ENCODE data around the gene ACACB.

The ACACB gene

DNA sequence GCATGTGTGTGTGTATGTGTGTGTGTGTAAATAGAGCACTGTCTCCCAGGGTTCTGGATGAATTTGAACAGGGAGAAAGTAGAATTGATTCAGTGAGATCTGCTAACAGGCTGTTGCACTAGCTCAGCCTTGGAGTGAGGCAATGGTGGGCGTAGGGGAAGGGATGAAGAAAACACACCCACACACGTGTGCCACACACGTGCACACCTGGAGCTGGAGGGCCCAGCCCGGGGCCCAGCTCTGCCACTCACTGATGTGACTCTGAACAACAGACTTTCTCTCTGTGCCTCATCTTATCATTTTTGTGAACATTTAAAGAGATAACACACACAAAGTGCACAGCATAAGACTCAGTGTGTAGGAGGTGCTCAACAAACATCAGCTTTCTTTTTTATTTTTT is 4.2 kb downstream of the ACACB start:
- no peak overlapping the region for H3K4me3 Mint-ChIP-seq

GRCh38 chr12:109121346-109121880 is 5.0 kb downstream of the ACACB start:
- Mint-ChIP-seq H3K27ac (no peak overlapping the region), H3K4me1 (peaks cover 10% of the 10 kb centered on the region), H3K36me3 (ENCODE audit: low read depth) (no peaks in the 10 kb centered on the region), H3K27me3 (ENCODE audit: low read depth, poor library complexity) (peaks cover 6% of the 10 kb centered on the region), H3K9me3 (no peaks in the 10 kb centered on the region), H3K4me3 (no peak overlapping the region)
- no peak for DNase-seq
- TF ChIP-seq, protein P1, sequence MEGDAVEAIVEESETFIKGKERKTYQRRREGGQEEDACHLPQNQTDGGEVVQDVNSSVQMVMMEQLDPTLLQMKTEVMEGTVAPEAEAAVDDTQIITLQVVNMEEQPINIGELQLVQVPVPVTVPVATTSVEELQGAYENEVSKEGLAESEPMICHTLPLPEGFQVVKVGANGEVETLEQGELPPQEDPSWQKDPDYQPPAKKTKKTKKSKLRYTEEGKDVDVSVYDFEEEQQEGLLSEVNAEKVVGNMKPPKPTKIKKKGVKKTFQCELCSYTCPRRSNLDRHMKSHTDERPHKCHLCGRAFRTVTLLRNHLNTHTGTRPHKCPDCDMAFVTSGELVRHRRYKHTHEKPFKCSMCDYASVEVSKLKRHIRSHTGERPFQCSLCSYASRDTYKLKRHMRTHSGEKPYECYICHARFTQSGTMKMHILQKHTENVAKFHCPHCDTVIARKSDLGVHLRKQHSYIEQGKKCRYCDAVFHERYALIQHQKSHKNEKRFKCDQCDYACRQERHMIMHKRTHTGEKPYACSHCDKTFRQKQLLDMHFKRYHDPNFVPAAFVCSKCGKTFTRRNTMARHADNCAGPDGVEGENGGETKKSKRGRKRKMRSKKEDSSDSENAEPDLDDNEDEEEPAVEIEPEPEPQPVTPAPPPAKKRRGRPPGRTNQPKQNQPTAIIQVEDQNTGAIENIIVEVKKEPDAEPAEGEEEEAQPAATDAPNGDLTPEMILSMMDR (IDR thresholded peaks at IDR 0.05), result no peak

More for the DNA sequence above, 4.2 kb downstream of the ACACB start:
- no peak for DNase-seq
- TF ChIP-seq, protein P1 (IDR thresholded peaks at IDR 0.05), result no peak
- peaks cover 6% of the 10 kb centered on the region for H3K27me3 Mint-ChIP-seq (ENCODE audit: low read depth, poor library complexity)
- no peaks in the 10 kb centered on the region for H3K9me3 Mint-ChIP-seq
- H3K4me1 Mint-ChIP-seq, result peaks cover 18% of the 10 kb centered on the region
- no peak overlapping the region for H3K27ac Mint-ChIP-seq
- H3K36me3 Mint-ChIP-seq (ENCODE audit: low read depth), result no peaks in the 10 kb centered on the region

GRCh38 chr12:109124878-109125648 is 8.7 kb downstream of the ACACB start:
- Mint-ChIP-seq H3K27me3 (ENCODE audit: low read depth, poor library complexity) (peaks cover 12% of the 10 kb centered on the region), H3K27ac (peak overlapping the region; percentile 2), H3K4me3 (no peak overlapping the region), H3K36me3 (ENCODE audit: low read depth) (no peaks in the 10 kb centered on the region), H3K9me3 (no peaks in the 10 kb centered on the region), H3K4me1 (peaks cover 6% of the 10 kb centered on the region)
- TF ChIP-seq, protein P1 (IDR thresholded peaks at IDR 0.05), result no peak
- DNase-seq, result no peak

DNA sequence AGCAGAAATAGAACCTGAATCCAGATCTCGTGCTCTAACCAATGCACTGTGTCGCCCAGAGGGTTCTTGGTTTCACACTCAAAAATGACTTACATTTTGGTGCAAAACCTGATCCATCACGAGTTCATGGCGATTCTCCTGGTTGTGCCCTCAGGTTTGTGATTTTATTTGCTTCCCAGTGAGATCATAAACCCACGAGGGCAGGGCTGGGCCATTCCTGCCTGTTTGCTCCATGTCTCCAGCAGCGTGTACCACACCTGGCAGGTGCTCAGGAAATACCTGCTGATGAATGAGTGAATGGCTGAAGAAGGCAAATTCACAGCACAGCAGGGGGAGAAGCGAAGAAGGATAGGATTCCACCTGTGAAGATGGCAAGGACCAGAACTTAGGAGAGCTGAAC is 9.4 kb downstream of the ACACB start:
- H3K36me3 Mint-ChIP-seq (ENCODE audit: low read depth), result no peaks in the 10 kb centered on the region
- peaks cover 13% of the 10 kb centered on the region for H3K4me1 Mint-ChIP-seq
- H3K4me3 Mint-ChIP-seq, result no peak overlapping the region
- H3K9me3 Mint-ChIP-seq, result no peaks in the 10 kb centered on the region
- H3K27ac Mint-ChIP-seq, result no peak overlapping the region
- H3K27me3 Mint-ChIP-seq (ENCODE audit: low read depth, poor library complexity), result peaks cover 10% of the 10 kb centered on the region
- TF ChIP-seq, protein P1 (IDR thresholded peaks at IDR 0.05), result no peak
- DNase-seq, result no peak

GRCh38 chr12:109126784-109127183 is 10.4 kb downstream of the ACACB start:
- H3K36me3 Mint-ChIP-seq (ENCODE audit: low read depth), result no peaks in the 10 kb centered on the region
- H3K4me1 Mint-ChIP-seq, result peaks cover 23% of the 10 kb centered on the region
- TF ChIP-seq, protein P1 (IDR thresholded peaks at IDR 0.05), result no peak
- no peak overlapping the region for H3K4me3 Mint-ChIP-seq
- H3K9me3 Mint-ChIP-seq, result no peaks in the 10 kb centered on the region
- H3K27ac Mint-ChIP-seq, result no peak overlapping the region
- DNase-seq, result no peak
- peaks cover 16% of the 10 kb centered on the region for H3K27me3 Mint-ChIP-seq (ENCODE audit: low read depth, poor library complexity)
